HepG2 (cell line): ENCODE results near the gene KXD1. TPM values are rescaled to one million over a fixed set of nuclear protein-coding genes. Genes with fewer than 3 reads are reported as not detected.

Experiments used
- ASH2L ChIP-seq: fragments of 300-600, 200-600 bp; sonication (generic); IDR thresholded peaks from 2 replicates; pipeline ENCODE4 v1.7.0; 2017; ENCODE audit warnings: low read depth, mild to moderate bottlenecking, moderate library complexity, mixed read lengths, low read length; ENCODE audit not compliant: insufficient read length
- ATF1 ChIP-seq: IDR thresholded peaks from 2 replicates; pipeline ENCODE4 v1.6.1; 2016; ENCODE audit warnings: mild to moderate bottlenecking, control low read depth
- EEA1 ChIP-seq: sonication (generic); formaldehyde crosslinking; IDR thresholded peaks from 2 replicates; pipeline ENCODE4 v1.5.1; 2020; ENCODE audit warnings: mild to moderate bottlenecking, missing genetic modification reagents, borderline replicate concordance
- FOXC1 ChIP-seq: sonication (generic); formaldehyde crosslinking; IDR thresholded peaks from 2 replicates; pipeline ENCODE4 v1.8.0; 2022; ENCODE audit warnings: mild to moderate bottlenecking, missing genetic modification reagents, borderline replicate concordance
- GABPB1 ChIP-seq: IDR thresholded peaks from 2 replicates; pipeline ENCODE4 v1.6.1; 2016; ENCODE audit warnings: mild to moderate bottlenecking, missing genetic modification reagents, moderate library complexity, missing compliant biosample characterization
- HDAC2 ChIP-seq: sonication (generic); formaldehyde crosslinking; IDR thresholded peaks from 2 replicates; pipeline ENCODE4 v1.4.0; 2020; ENCODE audit warnings: missing genetic modification reagents
- HNF4A ChIP-seq: sonication (generic); formaldehyde crosslinking; IDR thresholded peaks from 2 replicates; pipeline ENCODE4 v1.4.0; 2020; ENCODE audit warnings: missing genetic modification reagents
- HNF4G ChIP-seq, 2 experiments: sonication (generic) in 1 of 2; formaldehyde crosslinking in 1 of 2; IDR thresholded peaks; 2 replicates each; pipeline versions ENCODE4 v1.4.0 to v1.6.1; 2011 to 2020; ENCODE audit warnings: borderline replicate concordance in 2 of 2, low read depth in 2 of 2, mild to moderate bottlenecking in 2 of 2, low read length in 1 of 2, missing genetic modification reagents in 1 of 2, moderate library complexity in 1 of 2
- JUND ChIP-seq: sonication (generic); formaldehyde crosslinking; IDR thresholded peaks from 2 replicates; pipeline ENCODE4 v1.8.0; 2022; ENCODE audit warnings: mild to moderate bottlenecking, missing genetic modification reagents
- PHF21A ChIP-seq: sonication (generic); formaldehyde crosslinking; IDR thresholded peaks from 2 replicates; pipeline ENCODE4 v1.5.0; 2020; ENCODE audit warnings: mild to moderate bottlenecking, missing genetic modification reagents
- PITX1 ChIP-seq: sonication (generic); formaldehyde crosslinking; IDR thresholded peaks from 2 replicates; pipeline ENCODE4 v1.5.1; 2020; ENCODE audit warnings: mild to moderate bottlenecking, missing genetic modification reagents
- POLR2AphosphoS5 ChIP-seq: IDR thresholded peaks from 2 replicates; pipeline ENCODE4 v1.6.1; 2012; ENCODE audit warnings: low read depth, low read length
- RAD21 ChIP-seq: fragments of 450-650 bp; formaldehyde crosslinking; IDR thresholded peaks from 2 replicates; pipeline ENCODE4 v1.5.0; 2020; ENCODE audit warnings: mild to moderate bottlenecking
- RARA ChIP-seq: IDR thresholded peaks from 2 replicates; pipeline ENCODE4 v1.6.1; 2016; ENCODE audit warnings: missing genetic modification reagents, missing compliant biosample characterization
- RXRA ChIP-seq: sonication (generic); formaldehyde crosslinking; IDR thresholded peaks from 2 replicates; pipeline ENCODE4 v1.5.1; 2020; ENCODE audit warnings: missing genetic modification reagents
- SIN3B ChIP-seq: fragments of 150-350 bp; IDR thresholded peaks from 2 replicates; pipeline ENCODE4 v1.6.1; 2014; ENCODE audit warnings: low read length
- TAF1 ChIP-seq: sonication (generic); formaldehyde crosslinking; IDR thresholded peaks from 2 replicates; pipeline ENCODE4 v1.4.0; 2020; ENCODE audit warnings: missing genetic modification reagents
- TBP ChIP-seq: sonication (generic); formaldehyde crosslinking; IDR thresholded peaks from 2 replicates; pipeline ENCODE4 v1.5.0; 2020; ENCODE audit warnings: missing genetic modification reagents
- ZBTB38 ChIP-seq: sonication (generic); formaldehyde crosslinking; IDR thresholded peaks from 2 replicates; pipeline ENCODE4 v1.5.1; 2020; ENCODE audit warnings: mild to moderate bottlenecking, missing genetic modification reagents
- ZMAT3 ChIP-seq: sonication (generic); formaldehyde crosslinking; conservative IDR thresholded peaks from 2 replicates; pipeline ENCODE4 v1.7.0; 2021; ENCODE audit warnings: missing genetic modification reagents
- ZNF160 ChIP-seq: sonication (generic); formaldehyde crosslinking; IDR thresholded peaks from 2 replicates; pipeline ENCODE4 v1.8.0; 2022; ENCODE audit warnings: mild to moderate bottlenecking, inconsistent platforms, missing genetic modification reagents
- ZNF251 ChIP-seq: sonication (generic); formaldehyde crosslinking; IDR thresholded peaks from 2 replicates; pipeline ENCODE4 v1.9.0; 2021; ENCODE audit warnings: mild to moderate bottlenecking, missing genetic modification reagents
- ZNF562 ChIP-seq: sonication (generic); formaldehyde crosslinking; IDR thresholded peaks from 2 replicates; pipeline ENCODE4 v1.8.0; 2022; ENCODE audit warnings: missing genetic modification reagents, borderline replicate concordance
- ZNF782 ChIP-seq: sonication (generic); formaldehyde crosslinking; IDR thresholded peaks from 2 replicates; pipeline ENCODE4 v1.4.0; 2020; ENCODE audit warnings: missing genetic modification reagents, mild to moderate bottlenecking, borderline replicate concordance
- polyA plus RNA-seq, 8 experiments: library from polyadenylated mRNA; depleted of rRNA in 3 of 8; stranded (reverse) in 7 of 8; unstranded in 1 of 8; fragments of >200 nt; fragmentation: Illumina TruSeq in 4 of 8; extraction: Trizol in 4 of 8; gene quantifications; 2 replicates each; pipeline versions ENCODE4 v1.2.1 to v1.2.3, GENCODE V29; 2011 to 2016; ENCODE audit warnings: low read depth in 4 of 8, missing spikeins in 1 of 8, mixed read lengths in 1 of 8; ENCODE audit not compliant: insufficient read depth in 1 of 8
- total RNA-seq, 5 experiments: library from RNA; depleted of rRNA; stranded (reverse); fragments of >200 nt; fragmentation: Illumina TruSeq; extraction: Trizol; gene quantifications; 2 replicates each; pipeline ENCODE4 v1.2.3, GENCODE V29; 2016; ENCODE audit warnings: low read depth in 1 of 5
- TF ChIP-seq, protein P1 (sequence below): IDR thresholded peaks from 2 replicates; pipeline ENCODE4 v1.6.1; 2016
- TF ChIP-seq, protein P2 (sequence below): sonication (generic); formaldehyde crosslinking; IDR thresholded peaks from 2 replicates; pipeline ENCODE4 v1.5.0; 2020; ENCODE audit warnings: mild to moderate bottlenecking, low read depth, missing genetic modification reagents, borderline replicate concordance
- TF ChIP-seq, protein P3 (sequence below): sonication (generic); formaldehyde crosslinking; IDR thresholded peaks from 2 replicates; pipeline ENCODE4 v1.8.0; 2022; ENCODE audit warnings: missing genetic modification reagents, mild to moderate bottlenecking, borderline replicate concordance

The KXD1 gene
- total and polyA plus RNA-seq, 2 of the 13 experiments (the other 11 are each of a cell fraction or from before 2014, with no cell fraction given): 44.6 to 143 TPM

DNA sequence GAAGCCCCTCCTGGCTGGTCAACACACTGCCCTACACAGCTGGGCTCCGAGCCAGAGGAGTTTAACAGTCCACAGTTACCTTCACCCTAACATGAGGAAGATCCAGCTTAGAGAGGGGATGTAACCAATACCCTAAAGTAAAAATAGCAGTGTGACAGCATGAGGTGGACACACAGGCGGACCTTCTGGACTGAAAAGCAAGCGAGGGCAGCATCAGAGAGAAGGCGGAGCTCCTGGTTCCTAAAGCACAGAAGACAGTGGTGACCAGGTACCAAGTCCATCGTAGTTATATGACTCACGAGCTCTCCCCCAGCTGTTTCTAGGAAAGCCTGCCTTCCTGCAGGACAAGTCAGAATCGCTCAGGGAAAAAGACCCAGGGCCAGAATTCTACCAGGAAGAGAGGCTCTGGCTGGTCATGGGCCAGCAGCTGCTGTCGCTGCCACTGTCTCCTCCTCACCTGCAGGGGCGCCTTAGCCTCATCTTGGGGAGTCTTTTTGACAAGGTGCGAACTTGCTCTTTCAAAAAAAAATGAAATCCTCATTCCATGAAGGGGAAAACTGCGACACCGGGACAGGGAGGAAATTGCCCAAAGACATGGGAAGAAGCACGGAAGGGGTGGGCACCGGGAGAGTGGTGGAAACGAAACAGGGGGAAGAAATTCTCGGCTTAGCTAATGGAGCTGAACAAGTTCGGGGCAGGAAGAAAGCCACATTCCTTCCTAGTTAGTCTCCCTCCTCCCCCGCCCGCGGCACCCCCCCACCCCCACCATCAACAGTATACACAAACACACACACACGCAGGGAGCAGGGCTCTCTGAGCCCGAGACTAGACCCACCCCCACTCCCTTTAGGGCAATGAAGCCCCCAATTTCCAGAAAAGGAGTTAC is 37.5 kb upstream of the KXD1 start (continued):
- no peak for TF ChIP-seq ZNF782 (CRISPR knock-in tag)
- TF ChIP-seq ATF1: peak; percentile 25; the same call in 1 of the 2 replicates
- TF ChIP-seq, protein P1, sequence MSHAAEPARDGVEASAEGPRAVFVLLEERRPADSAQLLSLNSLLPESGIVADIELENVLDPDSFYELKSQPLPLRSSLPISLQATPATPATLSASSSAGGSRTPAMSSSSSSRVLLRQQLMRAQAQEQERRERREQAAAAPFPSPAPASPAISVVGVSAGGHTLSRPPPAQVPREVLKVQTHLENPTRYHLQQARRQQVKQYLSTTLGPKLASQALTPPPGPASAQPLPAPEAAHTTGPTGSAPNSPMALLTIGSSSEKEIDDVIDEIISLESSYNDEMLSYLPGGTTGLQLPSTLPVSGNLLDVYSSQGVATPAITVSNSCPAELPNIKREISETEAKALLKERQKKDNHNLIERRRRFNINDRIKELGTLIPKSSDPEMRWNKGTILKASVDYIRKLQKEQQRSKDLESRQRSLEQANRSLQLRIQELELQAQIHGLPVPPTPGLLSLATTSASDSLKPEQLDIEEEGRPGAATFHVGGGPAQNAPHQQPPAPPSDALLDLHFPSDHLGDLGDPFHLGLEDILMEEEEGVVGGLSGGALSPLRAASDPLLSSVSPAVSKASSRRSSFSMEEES: peak; percentile 55
- no peak for TF ChIP-seq EEA1
- TF ChIP-seq RAD21 (CRISPR knock-in tag): peak; percentile 37; the same call in 1 of the 2 replicates
- TF ChIP-seq JUND (CRISPR knock-in tag): peak; percentile 85
- peak; percentile 32; the same call in 1 of the 2 replicates for TF ChIP-seq POLR2AphosphoS5
- TF ChIP-seq HDAC2 (CRISPR knock-in tag): peak; percentile 38; the same call in 1 of the 2 replicates
- TF ChIP-seq SIN3B: 0 out of 2 replicates have a peak, but pooled peaks have one; percentile 10
- TF ChIP-seq, protein P2, sequence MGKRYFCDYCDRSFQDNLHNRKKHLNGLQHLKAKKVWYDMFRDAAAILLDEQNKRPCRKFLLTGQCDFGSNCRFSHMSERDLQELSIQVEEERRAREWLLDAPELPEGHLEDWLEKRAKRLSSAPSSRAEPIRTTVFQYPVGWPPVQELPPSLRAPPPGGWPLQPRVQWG (CRISPR knock-in tag): no peak
- peak; percentile 85 for TF ChIP-seq RARA (CRISPR knock-in tag)
- 0 out of 2 replicates have a peak, but pooled peaks have one; percentile 31 for TF ChIP-seq ZMAT3 (CRISPR knock-in tag)
- peak; percentile 21; the same call in 1 of the 2 replicates for TF ChIP-seq FOXC1 (CRISPR knock-in tag)
- no peak; the same call in 1 of the 2 replicates for TF ChIP-seq GABPB1 (CRISPR knock-in tag)
- peak; percentile 23; the same call in 1 of the 2 replicates for TF ChIP-seq TAF1 (CRISPR knock-in tag)
- TF ChIP-seq ZNF562: no peak
- peak; percentile 66 for TF ChIP-seq ASH2L
- TF ChIP-seq, protein P3, sequence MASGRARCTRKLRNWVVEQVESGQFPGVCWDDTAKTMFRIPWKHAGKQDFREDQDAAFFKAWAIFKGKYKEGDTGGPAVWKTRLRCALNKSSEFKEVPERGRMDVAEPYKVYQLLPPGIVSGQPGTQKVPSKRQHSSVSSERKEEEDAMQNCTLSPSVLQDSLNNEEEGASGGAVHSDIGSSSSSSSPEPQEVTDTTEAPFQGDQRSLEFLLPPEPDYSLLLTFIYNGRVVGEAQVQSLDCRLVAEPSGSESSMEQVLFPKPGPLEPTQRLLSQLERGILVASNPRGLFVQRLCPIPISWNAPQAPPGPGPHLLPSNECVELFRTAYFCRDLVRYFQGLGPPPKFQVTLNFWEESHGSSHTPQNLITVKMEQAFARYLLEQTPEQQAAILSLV (CRISPR knock-in tag): peak; percentile 68; the same call in 1 of the 2 replicates
- peak; percentile 69; the same call in 1 of the 2 replicates for TF ChIP-seq PHF21A
- no peak for TF ChIP-seq TBP (CRISPR knock-in tag)
- TF ChIP-seq PITX1 (CRISPR knock-in tag): 0 out of 2 replicates have a peak, but pooled peaks have one; percentile 20
- peak; percentile 58; the same call in 1 of the 2 replicates for TF ChIP-seq RXRA
- no peak for TF ChIP-seq ZNF251 (CRISPR knock-in tag)
- TF ChIP-seq ZBTB38 (CRISPR knock-in tag): peak; percentile 67
- TF ChIP-seq HNF4G (IDR thresholded peaks at IDR 0.05; ENCODE audit: borderline replicate concordance, low read depth, low read length): peak; percentile 73
- peak; percentile 56; the same call in 1 of the 2 replicates for TF ChIP-seq HNF4G (CRISPR knock-in tag; IDR thresholded peaks at IDR 0.05; ENCODE audit: borderline replicate concordance, low read depth)
- TF ChIP-seq ZNF160: 0 out of 2 replicates have a peak, but pooled peaks have one; percentile 29
- TF ChIP-seq HNF4A: peak; percentile 85
